ENCODE results near the gene TICAM2. TPM values are rescaled to one million over a fixed set of nuclear protein-coding genes. Genes with fewer than 3 reads are reported as not detected.

The TICAM2 gene
- total RNA-seq, 1 donor from 2014 or later, result 4.0 TPM

DNA sequence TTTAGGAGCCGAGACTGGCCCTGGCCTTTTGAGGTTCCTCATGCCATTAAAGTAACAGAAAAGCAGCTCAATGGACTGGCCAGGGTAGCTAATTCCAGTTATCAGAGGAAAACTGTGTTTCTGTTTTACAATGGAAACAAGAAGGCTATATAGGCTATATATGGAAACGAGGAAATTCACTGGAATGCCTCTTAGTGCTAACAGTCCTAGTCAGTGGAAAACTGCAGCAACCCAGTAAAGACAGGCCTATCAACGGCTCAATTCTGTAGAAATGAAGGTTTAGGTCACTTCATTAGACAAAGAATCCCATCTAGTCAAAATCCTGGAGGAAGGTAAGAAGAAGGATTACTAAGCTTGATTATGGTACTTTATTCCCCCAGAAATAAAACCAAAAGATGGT, 3.2 kb upstream of the TICAM2 start:
- DNase-seq, result no peak

- DNase-seq, result no peak
Measured at GRCh38 chr5:115602591-115603125, 379 bp upstream of the TICAM2 start.

DNA sequence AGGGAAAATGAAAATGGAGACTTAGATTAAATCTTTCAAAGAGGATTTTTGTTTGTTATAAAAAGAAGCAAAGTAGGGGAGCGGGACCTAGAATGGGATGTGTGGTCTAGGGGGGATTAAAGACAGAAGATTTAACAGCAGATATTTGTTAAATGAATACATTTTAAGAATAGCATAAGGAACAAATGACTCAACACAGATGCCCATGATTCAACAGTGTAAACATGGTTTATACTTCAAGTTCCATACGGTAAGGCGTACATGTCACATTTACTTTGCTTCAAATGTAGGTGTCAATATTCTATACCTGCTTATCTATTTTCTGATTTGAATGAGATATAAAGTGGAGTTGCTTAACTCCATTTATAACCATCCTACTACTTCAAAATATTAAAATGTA, 1.5 kb downstream of the TICAM2 start:
- no peak for DNase-seq

DNA sequence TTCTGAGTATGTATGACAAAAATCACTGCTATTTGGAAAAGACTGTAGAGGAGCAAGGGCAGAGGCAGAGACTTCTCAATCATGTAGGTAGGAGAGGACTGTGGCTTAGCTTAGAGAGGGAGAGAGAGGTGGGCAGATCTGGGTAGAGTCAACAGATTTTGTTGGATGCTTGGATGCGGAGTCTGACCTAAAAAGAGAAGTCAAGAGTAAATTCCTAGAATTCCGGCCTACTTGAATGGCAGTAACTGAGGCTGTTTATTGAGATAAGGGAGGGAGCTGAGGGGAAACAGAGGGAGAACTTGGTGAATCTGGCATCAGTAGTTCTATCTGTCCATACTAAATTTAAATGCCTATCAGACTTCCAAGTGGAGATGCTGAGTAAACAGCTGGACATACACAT, 2.4 kb downstream of the TICAM2 start:
- DNase-seq, result no peak

DNA sequence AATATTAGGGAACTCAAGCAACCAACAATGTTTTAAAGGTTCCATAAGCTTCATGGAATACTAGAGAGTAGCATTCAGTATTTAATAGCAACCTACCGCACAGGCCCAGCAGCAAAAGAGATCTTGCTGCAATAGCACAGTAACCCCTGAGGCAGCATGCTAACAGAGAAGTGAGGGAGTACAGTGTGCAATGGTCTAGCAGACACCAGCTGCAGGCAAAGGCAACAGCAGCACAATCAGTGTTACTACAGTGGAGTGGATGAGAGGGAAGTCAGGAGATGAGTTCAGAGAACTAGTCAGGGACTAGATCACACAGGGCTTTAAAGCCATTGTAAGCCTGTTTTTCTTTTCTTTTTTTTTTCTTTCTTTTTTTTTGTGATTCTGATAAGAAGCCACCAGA, 2.8 kb downstream of the TICAM2 start:
- peak; percentile 43 for DNase-seq

GRCh38 chr5:115594128-115595047, 7.9 kb downstream of the TICAM2 start:
- peak; percentile 11 for DNase-seq

DNA sequence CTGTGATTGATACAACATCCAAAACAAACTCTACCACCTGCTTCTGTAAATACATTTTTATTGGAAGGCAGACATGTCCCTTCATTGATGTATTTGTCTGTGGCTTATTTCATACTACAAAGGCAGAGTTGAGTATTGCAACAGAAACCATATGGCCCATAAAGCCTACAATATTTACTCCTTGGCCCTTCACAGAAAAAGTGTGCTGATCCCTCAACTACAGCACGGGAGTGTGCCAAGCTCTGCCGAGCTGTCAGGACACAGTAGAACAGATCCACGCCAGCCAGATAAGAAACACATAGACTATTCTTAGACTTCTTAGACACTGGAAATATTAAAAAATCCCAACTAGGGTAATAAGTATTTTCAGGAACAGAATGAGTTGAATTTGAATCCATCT, 13.2 kb downstream of the TICAM2 start:
- DNase-seq, result no peak

DNA sequence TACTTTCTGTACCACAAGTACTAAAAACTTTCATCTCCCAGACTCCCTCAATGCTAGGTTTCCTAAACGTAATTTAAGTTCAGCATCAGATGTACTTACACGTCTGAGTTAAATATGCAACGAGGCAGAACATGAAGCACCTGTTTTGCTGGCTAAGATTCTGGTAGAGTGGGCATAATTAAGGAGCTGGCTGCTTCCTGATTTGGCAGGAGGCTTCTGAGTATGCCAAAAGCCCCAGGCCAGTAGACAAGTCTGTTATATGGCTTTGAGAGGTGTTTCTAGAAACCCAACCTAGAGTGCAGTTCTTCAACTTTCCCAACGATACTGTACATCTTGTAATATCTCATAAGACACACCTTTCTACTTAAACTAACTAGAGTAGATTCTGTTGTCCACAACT, 13.6 kb downstream of the TICAM2 start:
- DNase-seq, result no peak

GRCh38 chr5:115586525-115587146, 15.6 kb downstream of the TICAM2 start:
- peak; percentile 52 for DNase-seq

GRCh38 chr5:115585265-115585664, 17.0 kb downstream of the TICAM2 start:
- DNase-seq, result no peak

DNA sequence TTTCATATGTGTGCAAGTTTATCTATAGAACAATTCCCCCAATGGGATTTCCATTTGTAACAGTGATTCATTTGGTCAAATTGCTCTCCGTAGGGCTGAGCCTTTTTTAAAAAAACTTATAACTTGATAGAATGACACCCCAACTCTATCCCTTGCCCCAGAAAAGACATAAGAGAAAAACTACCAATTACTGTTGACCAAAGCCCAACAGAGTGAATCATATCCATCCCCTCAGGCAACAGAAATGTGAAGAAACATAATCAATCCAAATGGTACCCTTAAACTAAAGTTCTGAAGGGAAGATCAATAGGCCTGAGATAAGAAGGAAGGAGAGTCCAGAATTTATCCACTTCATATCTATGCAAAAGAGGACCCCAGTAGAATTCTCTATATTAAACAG, 17.8 kb downstream of the TICAM2 start:
- no peak for DNase-seq

GRCh38 chr5:115583474-115583873, 18.8 kb downstream of the TICAM2 start:
- no peak for DNase-seq

GRCh38 chr5:115580941-115581340, 21.3 kb downstream of the TICAM2 start:
- no peak for DNase-seq

- no peak for DNase-seq
Measured at GRCh38 chr5:115579747-115580173, 22.5 kb downstream of the TICAM2 start.

- DNase-seq, result no peak
Measured at GRCh38 chr5:115579216-115579615, 23.1 kb downstream of the TICAM2 start.

GRCh38 chr5:115578657-115579056, 23.6 kb downstream of the TICAM2 start:
- DNase-seq, result no peak

GRCh38 chr5:115577741-115578140, 24.5 kb downstream of the TICAM2 start:
- no peak for DNase-seq

- DNase-seq, result no peak
Measured at GRCh38 chr5:115577329-115577728, 24.9 kb downstream of the TICAM2 start.

GRCh38 chr5:115575167-115576070, 26.9 kb downstream of the TICAM2 start:
- DNase-seq, result no peak

GRCh38 chr5:115573133-115573532, 29.1 kb downstream of the TICAM2 start:
- DNase-seq, result no peak

DNA sequence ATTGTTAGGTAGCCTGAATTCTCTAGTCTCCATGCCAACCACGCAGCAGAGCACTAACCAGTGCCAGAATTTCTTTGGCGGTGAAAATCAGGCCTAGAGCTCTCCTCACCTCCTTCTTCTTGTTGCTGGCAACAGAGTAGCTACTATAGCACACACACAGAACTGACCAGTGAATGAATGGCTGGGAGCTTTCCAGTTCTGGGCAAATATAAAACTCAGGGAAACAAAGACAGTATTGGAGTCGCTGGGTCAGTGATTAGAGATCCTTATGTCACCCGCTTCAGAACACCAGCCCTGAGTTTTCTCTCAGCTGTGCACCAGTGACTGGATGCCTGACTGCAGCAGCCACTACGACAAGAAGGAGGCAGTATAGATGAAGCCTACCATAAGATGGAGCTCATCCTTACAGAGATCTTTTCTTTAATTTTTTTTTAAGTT, 30.8 kb downstream of the TICAM2 start:
- DNase-seq, result peak; percentile 56

GRCh38 chr5:115568668-115569067, 33.6 kb downstream of the TICAM2 start:
- DNase-seq, result peak; percentile 31

All from tongue (tissue), 2 donors.